ENCODE results near the gene ZNF664. TPM values are rescaled to one million over a fixed set of nuclear protein-coding genes. Genes with fewer than 3 reads are reported as not detected.

ZNF664 gene
- total and polyA plus RNA-seq, 2 of the 13 experiments (the other 11 are each of a cell fraction or from before 2014, with no cell fraction given), result 43.9 to 56.5 TPM

GRCh38 chr12:123973552-123974341, 732 bp downstream of the ZNF664 start (continued):
- TF ChIP-seq ZNF788 (CRISPR knock-in tag; IDR thresholded peaks at IDR 0.05; ENCODE audit: borderline replicate concordance) (peak; percentile 54; the same call in 1 of the 2 replicates), ZKSCAN1 (IDR thresholded peaks at IDR 0.05; ENCODE audit: low read length) (no peak), ZNF770 (CRISPR knock-in tag; IDR thresholded peaks at IDR 0.05) (0 out of 2 replicates have a peak, but pooled peaks have one; percentile 34), RFX1 (IDR thresholded peaks at IDR 0.05) (no peak), AGO2 (optimal IDR thresholded peaks at IDR 0.05; ENCODE audit: low read depth, low read length) (peak; percentile 81), TERF1 (CRISPR knock-in tag; IDR thresholded peaks at IDR 0.05) (no peak), HNRNPLL (IDR thresholded peaks at IDR 0.05; ENCODE audit: low read depth, low read length, poor library complexity, severe bottlenecking) (peak; percentile 60), KMT2A (CRISPR knock-in tag; IDR thresholded peaks at IDR 0.05) (peak; percentile 49), ZNF747 (CRISPR knock-in tag; IDR thresholded peaks at IDR 0.05; ENCODE audit: borderline replicate concordance) (0 out of 2 replicates have a peak, but pooled peaks have one; percentile 33), SAP130 (CRISPR knock-in tag; IDR thresholded peaks at IDR 0.05; ENCODE audit: low read depth) (peak; percentile 45), PHF8 (CRISPR knock-in tag; IDR thresholded peaks at IDR 0.05) (peak; percentile 54; the same call in 1 of the 2 replicates), TSC22D2 (CRISPR knock-in tag; IDR thresholded peaks at IDR 0.05; ENCODE audit: borderline replicate concordance) (no peak), TAF1 (CRISPR knock-in tag; IDR thresholded peaks at IDR 0.05) (0 out of 2 replicates have a peak, but pooled peaks have one; percentile 5), HDAC1 (CRISPR knock-in tag; IDR thresholded peaks at IDR 0.05) (peak; percentile 42; the same call in 1 of the 2 replicates)
- TF ChIP-seq, protein P1, sequence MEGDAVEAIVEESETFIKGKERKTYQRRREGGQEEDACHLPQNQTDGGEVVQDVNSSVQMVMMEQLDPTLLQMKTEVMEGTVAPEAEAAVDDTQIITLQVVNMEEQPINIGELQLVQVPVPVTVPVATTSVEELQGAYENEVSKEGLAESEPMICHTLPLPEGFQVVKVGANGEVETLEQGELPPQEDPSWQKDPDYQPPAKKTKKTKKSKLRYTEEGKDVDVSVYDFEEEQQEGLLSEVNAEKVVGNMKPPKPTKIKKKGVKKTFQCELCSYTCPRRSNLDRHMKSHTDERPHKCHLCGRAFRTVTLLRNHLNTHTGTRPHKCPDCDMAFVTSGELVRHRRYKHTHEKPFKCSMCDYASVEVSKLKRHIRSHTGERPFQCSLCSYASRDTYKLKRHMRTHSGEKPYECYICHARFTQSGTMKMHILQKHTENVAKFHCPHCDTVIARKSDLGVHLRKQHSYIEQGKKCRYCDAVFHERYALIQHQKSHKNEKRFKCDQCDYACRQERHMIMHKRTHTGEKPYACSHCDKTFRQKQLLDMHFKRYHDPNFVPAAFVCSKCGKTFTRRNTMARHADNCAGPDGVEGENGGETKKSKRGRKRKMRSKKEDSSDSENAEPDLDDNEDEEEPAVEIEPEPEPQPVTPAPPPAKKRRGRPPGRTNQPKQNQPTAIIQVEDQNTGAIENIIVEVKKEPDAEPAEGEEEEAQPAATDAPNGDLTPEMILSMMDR (CRISPR knock-in tag; IDR thresholded peaks at IDR 0.05), result 0 out of 2 replicates have a peak, but pooled peaks have one; percentile 3
- TF ChIP-seq, protein P2, sequence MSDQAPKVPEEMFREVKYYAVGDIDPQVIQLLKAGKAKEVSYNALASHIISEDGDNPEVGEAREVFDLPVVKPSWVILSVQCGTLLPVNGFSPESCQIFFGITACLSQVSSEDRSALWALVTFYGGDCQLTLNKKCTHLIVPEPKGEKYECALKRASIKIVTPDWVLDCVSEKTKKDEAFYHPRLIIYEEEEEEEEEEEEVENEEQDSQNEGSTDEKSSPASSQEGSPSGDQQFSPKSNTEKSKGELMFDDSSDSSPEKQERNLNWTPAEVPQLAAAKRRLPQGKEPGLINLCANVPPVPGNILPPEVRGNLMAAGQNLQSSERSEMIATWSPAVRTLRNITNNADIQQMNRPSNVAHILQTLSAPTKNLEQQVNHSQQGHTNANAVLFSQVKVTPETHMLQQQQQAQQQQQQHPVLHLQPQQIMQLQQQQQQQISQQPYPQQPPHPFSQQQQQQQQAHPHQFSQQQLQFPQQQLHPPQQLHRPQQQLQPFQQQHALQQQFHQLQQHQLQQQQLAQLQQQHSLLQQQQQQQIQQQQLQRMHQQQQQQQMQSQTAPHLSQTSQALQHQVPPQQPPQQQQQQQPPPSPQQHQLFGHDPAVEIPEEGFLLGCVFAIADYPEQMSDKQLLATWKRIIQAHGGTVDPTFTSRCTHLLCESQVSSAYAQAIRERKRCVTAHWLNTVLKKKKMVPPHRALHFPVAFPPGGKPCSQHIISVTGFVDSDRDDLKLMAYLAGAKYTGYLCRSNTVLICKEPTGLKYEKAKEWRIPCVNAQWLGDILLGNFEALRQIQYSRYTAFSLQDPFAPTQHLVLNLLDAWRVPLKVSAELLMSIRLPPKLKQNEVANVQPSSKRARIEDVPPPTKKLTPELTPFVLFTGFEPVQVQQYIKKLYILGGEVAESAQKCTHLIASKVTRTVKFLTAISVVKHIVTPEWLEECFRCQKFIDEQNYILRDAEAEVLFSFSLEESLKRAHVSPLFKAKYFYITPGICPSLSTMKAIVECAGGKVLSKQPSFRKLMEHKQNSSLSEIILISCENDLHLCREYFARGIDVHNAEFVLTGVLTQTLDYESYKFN (CRISPR knock-in tag; conservative IDR thresholded peaks at IDR 0.05), result no peak
